Measurements from ENCODE around the gene ASAP2.

GRCh38 chr2:9343524-9343923, 136.9 kb downstream of the ASAP2 start:
- TF ChIP-seq CTCF (IDR thresholded peaks at IDR 0.05; ENCODE audit: low read length) (no peak), EZH2 (optimal IDR thresholded peaks at IDR 0.05; ENCODE audit: low read depth, low read length) (no peak), EZH2phosphoT487 (IDR thresholded peaks at IDR 0.05; ENCODE audit: low read length) (no peak)
